OCI-LY7 (cell line): ENCODE measurements around the gene HS1BP3. TPM values are rescaled to one million over a fixed set of nuclear protein-coding genes. Genes with fewer than 3 reads are reported as not detected.

Experiments
- BruUV-seq: library from RNA; stranded (reverse); fragments of 400-500 nt; replicated peaks from 2 replicates; lab custom pipeline; 2021; lab: Mats Ljungman, UMichigan
- CTCF ChIA-PET: fragments of 300-600 bp; sonication (Branson Sonifier 250); formaldehyde crosslinking; loops from one replicate; lab custom pipeline; 2022; ENCODE audit warnings: antibody characterized with exemption; ENCODE audit not compliant: unreplicated experiment; lab: Charles Lee
- POLR2A ChIA-PET: fragments of 300-600 bp; sonication (Branson Sonifier 250); formaldehyde crosslinking; loops from one replicate; lab custom pipeline; 2022; ENCODE audit warnings: antibody characterized with exemption; lab: Charles Lee
- DNase-seq: peaks from one replicate; pipeline ENCODE4 v3.0.0-alpha.2; 2015; ENCODE audit warnings: low spot score
- H2AFZ ChIP-seq: fragments of 200-600 bp; sonication (generic), shearing (Covaris generic); 2 replicates; pipeline ENCODE4 v1.6.1; 2014; ENCODE audit warnings: mild to moderate bottlenecking, antibody characterized with exemption, low read length, moderate library complexity
- H3K27ac ChIP-seq: fragments of 200-600 bp; sonication (generic); 2 replicates; pipeline ENCODE4 v1.5.1; 2014; ENCODE audit warnings: mixed run types, low read depth, mild to moderate bottlenecking, moderate library complexity, low read length, inconsistent platforms; ENCODE audit not compliant: poor library complexity, severe bottlenecking
- H3K36me3 ChIP-seq: fragments of 200-600 bp; sonication (generic); 2 replicates; pipeline ENCODE4 v1.6.1; 2014; ENCODE audit warnings: mild to moderate bottlenecking, antibody characterized with exemption, low read length, moderate library complexity, mixed read lengths; ENCODE audit not compliant: insufficient read depth
- H3K4me1 ChIP-seq: fragments of 200-600 bp; sonication (generic); 2 replicates; pipeline ENCODE4 v1.5.1; 2014; ENCODE audit warnings: mild to moderate bottlenecking, low read length; ENCODE audit not compliant: insufficient read depth, poor library complexity, severe bottlenecking
- H3K4me2 ChIP-seq: fragments of 200-600 bp; sonication (generic); 2 replicates; pipeline ENCODE4 v1.6.1; 2014; ENCODE audit warnings: mild to moderate bottlenecking, low read length
- H3K4me3 ChIP-seq: fragments of 200-600 bp; sonication (generic); 2 replicates; pipeline ENCODE4 v1.5.1; 2014; ENCODE audit warnings: mild to moderate bottlenecking, low read depth, low read length; ENCODE audit not compliant: poor library complexity, severe bottlenecking
- H3K79me2 ChIP-seq: fragments of 200-600 bp; sonication (generic); 2 replicates; pipeline ENCODE4 v1.6.1; 2016; ENCODE audit warnings: low read depth, mild to moderate bottlenecking, low read length, moderate library complexity, mixed read lengths; ENCODE audit not compliant: insufficient read depth
- H3K9me2 ChIP-seq: fragments of 200-600 bp; sonication (generic); 2 replicates; pipeline ENCODE4 v1.6.1; 2016; ENCODE audit warnings: mild to moderate bottlenecking, low read length, mixed read lengths; ENCODE audit not compliant: insufficient read depth
- H3K9me3 ChIP-seq: fragments of 200-600 bp; sonication (generic); 2 replicates; pipeline ENCODE4 v1.6.1; 2014; ENCODE audit warnings: mild to moderate bottlenecking, mixed run types, low read length, mixed read lengths
- H4K20me1 ChIP-seq: fragments of 200-600 bp; sonication (generic); 2 replicates; pipeline ENCODE4 v1.6.1; 2014; ENCODE audit warnings: mild to moderate bottlenecking, antibody characterized with exemption, low read length, moderate library complexity, mixed read lengths; ENCODE audit not compliant: insufficient read depth
- EZH2phosphoT487 ChIP-seq: fragments of 200-600 bp; sonication (generic); IDR thresholded peaks from 2 replicates; pipeline ENCODE4 v1.6.1; 2018; ENCODE audit warnings: low read depth, borderline replicate concordance, mild to moderate bottlenecking, mixed run types, antibody characterized with exemption, low read length, moderate library complexity, mixed read lengths
- intact Hi-C: fragments of 100-400 bp; cut with micrococcal nuclease; formaldehyde crosslinking; loops from one replicate; pipeline ENCODE4 v1.10.0; 2022; ENCODE audit not compliant: unreplicated experiment
- total RNA-seq, 2 experiments: library from RNA; depleted of rRNA in 1 of 2; stranded (reverse); fragments of >200 nt in 1 of 2; shearing (Covaris generic) in 1 of 2; gene quantifications; 2 replicates each; pipeline ENCODE4 v1.2.3, GENCODE V29; 2014 to 2022
- TF ChIP-seq, protein P1 (sequence below): fragments of 200-600 bp; sonication (generic); conservative IDR thresholded peaks from 2 replicates; pipeline ENCODE4 v1.5.1; 2014; ENCODE audit warnings: mild to moderate bottlenecking, antibody characterized with exemption, low read length, moderate library complexity, mixed read lengths

HS1BP3 gene
- total RNA-seq, 2 experiments from 2014 or later: 10.6 to 15.2 TPM

DNA sequence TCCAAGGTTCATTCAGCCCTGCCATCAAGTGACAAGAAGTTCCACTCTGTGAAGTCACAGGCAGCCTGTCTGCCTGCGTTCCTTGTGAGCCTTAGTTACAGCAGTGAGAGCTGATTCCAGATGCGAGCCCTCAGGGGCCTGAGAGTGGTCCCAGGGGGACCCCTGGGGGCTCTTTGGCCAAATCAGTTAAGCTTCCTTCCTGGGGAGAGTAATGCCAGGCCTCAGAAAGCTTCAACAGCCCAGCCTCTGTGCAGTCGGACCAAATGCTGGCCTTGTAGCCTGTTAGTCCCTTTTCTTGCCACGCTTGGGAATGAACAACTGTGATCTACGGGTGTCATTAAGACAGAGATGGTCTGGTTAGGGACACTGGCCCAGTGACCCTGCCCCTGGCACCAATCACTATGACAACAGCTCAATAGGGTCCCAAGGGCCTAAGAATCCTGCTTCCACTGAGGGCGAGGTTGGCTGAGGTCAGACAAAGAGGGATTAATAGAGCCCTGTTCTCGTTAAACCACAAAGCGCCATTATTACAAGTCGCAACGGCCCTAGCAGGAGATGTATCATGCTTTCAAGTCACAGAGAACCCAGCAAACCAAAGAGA, 50.9 kb downstream of the HS1BP3 start:
- Histone ChIP-seq H3K9me3 (no peaks in the 10 kb centered on the region), H3K27ac (no peak overlapping the region), H3K4me3 (no peak overlapping the region), H3K36me3 (no peaks in the 10 kb centered on the region), H3K9me2 (no peaks in the 10 kb centered on the region), H3K4me1 (peaks cover 25% of the 10 kb centered on the region), H4K20me1 (peaks cover 2% of the 10 kb centered on the region; the same call in 1 of the 2 replicates), H2AFZ (no peak overlapping the region), H3K4me2 (no peak overlapping the region), H3K79me2 (no peaks in the 10 kb centered on the region)
- BruUV-seq: no TSS peak
- DNase-seq: no peak
- intact Hi-C loops: no loop called here
- TF ChIP-seq, protein P1, sequence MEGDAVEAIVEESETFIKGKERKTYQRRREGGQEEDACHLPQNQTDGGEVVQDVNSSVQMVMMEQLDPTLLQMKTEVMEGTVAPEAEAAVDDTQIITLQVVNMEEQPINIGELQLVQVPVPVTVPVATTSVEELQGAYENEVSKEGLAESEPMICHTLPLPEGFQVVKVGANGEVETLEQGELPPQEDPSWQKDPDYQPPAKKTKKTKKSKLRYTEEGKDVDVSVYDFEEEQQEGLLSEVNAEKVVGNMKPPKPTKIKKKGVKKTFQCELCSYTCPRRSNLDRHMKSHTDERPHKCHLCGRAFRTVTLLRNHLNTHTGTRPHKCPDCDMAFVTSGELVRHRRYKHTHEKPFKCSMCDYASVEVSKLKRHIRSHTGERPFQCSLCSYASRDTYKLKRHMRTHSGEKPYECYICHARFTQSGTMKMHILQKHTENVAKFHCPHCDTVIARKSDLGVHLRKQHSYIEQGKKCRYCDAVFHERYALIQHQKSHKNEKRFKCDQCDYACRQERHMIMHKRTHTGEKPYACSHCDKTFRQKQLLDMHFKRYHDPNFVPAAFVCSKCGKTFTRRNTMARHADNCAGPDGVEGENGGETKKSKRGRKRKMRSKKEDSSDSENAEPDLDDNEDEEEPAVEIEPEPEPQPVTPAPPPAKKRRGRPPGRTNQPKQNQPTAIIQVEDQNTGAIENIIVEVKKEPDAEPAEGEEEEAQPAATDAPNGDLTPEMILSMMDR: no peak
- TF ChIP-seq EZH2phosphoT487: no peak
- POLR2A ChIA-PET: interaction anchor here (0.6 to 1.2 kb wide), 2 partner anchors 14 to 26 kb away, joined by 3 read pairs; no protein-coding TSS in a partner anchor
- CTCF ChIA-PET: interaction anchor here (0.5 to 1.3 kb wide), 3 partner anchors 12 to 40 kb away, joined by 3 to 7 read pairs (median 4); no protein-coding TSS in a partner anchor

DNA sequence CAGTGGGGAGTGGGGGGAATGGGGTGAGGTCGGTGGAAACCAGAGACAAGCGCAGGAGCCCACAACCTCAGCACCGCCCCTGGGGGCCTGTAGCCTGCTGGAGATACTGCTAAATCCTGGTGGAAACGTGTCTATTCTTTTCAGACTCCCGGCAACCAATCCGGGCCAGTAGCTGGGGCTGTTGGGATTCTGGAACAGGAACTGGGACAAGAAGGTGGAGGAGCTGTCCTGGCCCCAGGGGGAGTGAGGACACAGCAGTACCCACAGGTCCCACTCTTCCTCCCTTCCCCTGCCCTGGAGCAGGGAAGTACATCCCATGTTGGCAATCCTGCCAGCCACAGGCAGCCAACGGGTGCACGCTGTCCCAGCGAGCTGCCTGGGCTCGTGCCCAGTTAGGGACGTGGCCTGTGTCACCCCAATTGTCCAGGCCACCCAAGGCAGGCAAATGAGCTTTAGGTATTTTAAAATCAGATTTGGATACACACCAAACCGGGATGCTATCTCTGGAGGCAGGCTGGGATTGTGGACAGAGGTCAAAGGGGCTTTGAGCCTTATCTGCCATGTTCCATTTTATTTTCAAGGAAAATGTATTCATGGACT, 51.8 kb downstream of the HS1BP3 start:
- Histone ChIP-seq H3K79me2 (no peaks in the 10 kb centered on the region), H4K20me1 (peaks cover 7% of the 10 kb centered on the region; the same call in 1 of the 2 replicates), H3K9me2 (no peaks in the 10 kb centered on the region), H3K4me2 (no peak overlapping the region), H3K9me3 (no peaks in the 10 kb centered on the region), H2AFZ (no peak overlapping the region), H3K4me3 (no peak overlapping the region), H3K4me1 (peaks cover 34% of the 10 kb centered on the region), H3K27ac (no peak overlapping the region), H3K36me3 (no peaks in the 10 kb centered on the region)
- CTCF ChIA-PET: interaction anchor here (0.5 to 1.3 kb wide), 3 partner anchors 35 to 52 kb away, joined by 3 to 7 read pairs (median 4); no protein-coding TSS in a partner anchor
- intact Hi-C loops: no loop called here
- BruUV-seq: no TSS peak
- no peak for DNase-seq
- no peak for TF ChIP-seq EZH2phosphoT487
- TF ChIP-seq, protein P1: no peak
- POLR2A ChIA-PET: interaction anchor here (0.6 to 1.2 kb wide), 3 partner anchors 13 to 81 kb away, joined by 3 to 6 read pairs (median 3); no protein-coding TSS in a partner anchor

DNA sequence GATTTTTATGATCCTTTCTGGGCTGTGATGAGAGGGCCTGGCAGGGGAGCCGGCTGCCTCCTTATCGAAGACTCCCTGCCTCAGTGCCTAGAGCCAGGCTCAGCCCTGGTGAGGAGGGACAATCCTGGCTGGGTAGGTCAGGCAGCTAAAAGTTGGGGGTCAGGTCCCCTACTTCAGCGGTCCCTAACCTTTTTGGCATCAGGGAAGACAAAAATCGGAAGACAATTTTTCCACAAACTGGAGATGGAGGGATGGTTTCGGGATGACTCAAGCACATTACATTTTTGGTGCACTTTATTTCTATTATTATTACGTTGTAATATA, 53.1 kb downstream of the HS1BP3 start:
- CTCF ChIA-PET: no interaction called here
- Histone ChIP-seq H3K9me3 (no peaks in the 10 kb centered on the region), H3K4me1 (peaks cover 34% of the 10 kb centered on the region), H3K4me2 (no peak overlapping the region), H4K20me1 (peaks cover 7% of the 10 kb centered on the region; the same call in 1 of the 2 replicates), H2AFZ (no peak overlapping the region), H3K27ac (no peak overlapping the region), H3K79me2 (no peaks in the 10 kb centered on the region), H3K9me2 (no peaks in the 10 kb centered on the region), H3K36me3 (no peaks in the 10 kb centered on the region), H3K4me3 (no peak overlapping the region)
- TF ChIP-seq EZH2phosphoT487: no peak
- TF ChIP-seq, protein P1: no peak
- POLR2A ChIA-PET: no interaction called here
- intact Hi-C loops: no loop called here
- no TSS peak for BruUV-seq
- DNase-seq: no peak
